Suprapubic skin (tissue), 3 donors: ENCODE data around the gene F11.

Experiments used
- POLR2AphosphoS5 ChIP-seq, 3 donors: sonication (generic); formaldehyde crosslinking; IDR thresholded peaks; one replicate each; pipeline ENCODE4 v1.6.1; 2017; ENCODE audit warnings: antibody characterized with exemption in 3 of 3
- TF ChIP-seq, protein P1 (sequence below), 2 donors: fragments of 200-600 bp in 1 of 2; fragments of 450-650 bp in 1 of 2; sonication (generic) in 1 of 2; IDR thresholded peaks; one replicate each; pipeline ENCODE4 v1.5.1; 2016 to 2019; ENCODE audit warnings: antibody characterized with exemption in 2 of 2, mild to moderate bottlenecking in 1 of 2, moderate library complexity in 1 of 2

DNA sequence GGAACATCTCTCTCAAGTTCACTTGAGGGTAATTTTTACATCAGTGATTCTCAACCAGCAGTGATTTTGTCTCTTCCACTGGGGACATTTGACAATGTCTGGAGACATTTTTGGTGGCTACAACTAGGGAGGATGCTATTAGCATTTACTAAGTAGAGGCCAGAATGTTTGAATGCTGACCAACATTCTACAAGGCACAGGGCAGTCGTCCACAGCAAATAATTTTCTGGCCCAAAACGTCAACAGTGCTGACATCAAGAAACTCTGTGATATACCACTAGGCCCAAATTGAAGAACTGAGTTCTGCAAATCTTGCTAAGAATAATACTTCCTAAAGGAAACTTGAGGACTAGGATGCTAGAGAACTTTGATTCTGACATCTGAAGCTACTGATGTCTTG is 31.6 kb upstream of the F11 start:
- TF ChIP-seq, protein P1, sequence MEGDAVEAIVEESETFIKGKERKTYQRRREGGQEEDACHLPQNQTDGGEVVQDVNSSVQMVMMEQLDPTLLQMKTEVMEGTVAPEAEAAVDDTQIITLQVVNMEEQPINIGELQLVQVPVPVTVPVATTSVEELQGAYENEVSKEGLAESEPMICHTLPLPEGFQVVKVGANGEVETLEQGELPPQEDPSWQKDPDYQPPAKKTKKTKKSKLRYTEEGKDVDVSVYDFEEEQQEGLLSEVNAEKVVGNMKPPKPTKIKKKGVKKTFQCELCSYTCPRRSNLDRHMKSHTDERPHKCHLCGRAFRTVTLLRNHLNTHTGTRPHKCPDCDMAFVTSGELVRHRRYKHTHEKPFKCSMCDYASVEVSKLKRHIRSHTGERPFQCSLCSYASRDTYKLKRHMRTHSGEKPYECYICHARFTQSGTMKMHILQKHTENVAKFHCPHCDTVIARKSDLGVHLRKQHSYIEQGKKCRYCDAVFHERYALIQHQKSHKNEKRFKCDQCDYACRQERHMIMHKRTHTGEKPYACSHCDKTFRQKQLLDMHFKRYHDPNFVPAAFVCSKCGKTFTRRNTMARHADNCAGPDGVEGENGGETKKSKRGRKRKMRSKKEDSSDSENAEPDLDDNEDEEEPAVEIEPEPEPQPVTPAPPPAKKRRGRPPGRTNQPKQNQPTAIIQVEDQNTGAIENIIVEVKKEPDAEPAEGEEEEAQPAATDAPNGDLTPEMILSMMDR (IDR thresholded peaks at IDR 0.05) = no peak
- no peak for TF ChIP-seq POLR2AphosphoS5 (IDR thresholded peaks at IDR 0.05)
